GM21529 (cell line): Measurements from ENCODE around the gene HRH1.
"Not testable (repeated sequence)": the region's sequence is repeated elsewhere in the genome, so short reads cannot be mapped to it uniquely, and the experiment has no call there.

Experiments
- ATAC-seq: cut with Tn5 transposase; IDR thresholded peaks from one replicate; pipeline ENCODE4 v1.9.1; 2021; ENCODE audit not compliant: unreplicated experiment

HRH1 gene

GRCh38 chr3:11168881-11169805, 14.8 kb downstream of the HRH1 start:
- ATAC-seq: no peak

- ATAC-seq: no peak
Measured at GRCh38 chr3:11170052-11170770, 15.9 kb downstream of the HRH1 start.

DNA sequence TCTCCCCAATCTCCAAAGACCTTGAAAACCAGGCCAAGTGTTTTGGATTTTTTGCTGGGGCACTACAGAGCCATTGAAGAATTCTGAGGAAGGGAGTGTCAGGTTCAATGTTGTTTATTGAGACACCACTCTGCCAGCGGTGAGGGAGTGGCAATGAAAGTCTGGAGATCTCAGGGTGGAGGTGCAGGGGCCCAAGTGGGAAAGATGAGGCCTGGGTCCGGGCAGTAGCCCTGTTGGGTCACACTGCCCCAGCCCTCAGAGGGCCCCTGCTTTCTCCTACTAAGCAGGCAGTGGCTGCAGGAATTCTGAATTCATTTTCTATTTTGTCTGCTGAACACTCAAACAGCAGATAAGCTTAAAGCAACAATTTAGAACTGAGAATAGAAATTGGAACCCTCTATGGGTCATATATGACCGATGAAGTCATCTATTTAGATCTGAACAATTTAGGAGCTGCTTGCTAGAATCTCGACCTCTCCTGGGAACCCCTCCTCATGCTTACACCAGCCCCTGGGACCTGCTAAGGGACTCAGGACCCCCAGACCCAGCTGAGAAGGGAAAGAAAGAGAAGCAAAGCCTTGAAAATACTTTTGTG, 17.9 kb downstream of the HRH1 start:
- no peak for ATAC-seq

DNA sequence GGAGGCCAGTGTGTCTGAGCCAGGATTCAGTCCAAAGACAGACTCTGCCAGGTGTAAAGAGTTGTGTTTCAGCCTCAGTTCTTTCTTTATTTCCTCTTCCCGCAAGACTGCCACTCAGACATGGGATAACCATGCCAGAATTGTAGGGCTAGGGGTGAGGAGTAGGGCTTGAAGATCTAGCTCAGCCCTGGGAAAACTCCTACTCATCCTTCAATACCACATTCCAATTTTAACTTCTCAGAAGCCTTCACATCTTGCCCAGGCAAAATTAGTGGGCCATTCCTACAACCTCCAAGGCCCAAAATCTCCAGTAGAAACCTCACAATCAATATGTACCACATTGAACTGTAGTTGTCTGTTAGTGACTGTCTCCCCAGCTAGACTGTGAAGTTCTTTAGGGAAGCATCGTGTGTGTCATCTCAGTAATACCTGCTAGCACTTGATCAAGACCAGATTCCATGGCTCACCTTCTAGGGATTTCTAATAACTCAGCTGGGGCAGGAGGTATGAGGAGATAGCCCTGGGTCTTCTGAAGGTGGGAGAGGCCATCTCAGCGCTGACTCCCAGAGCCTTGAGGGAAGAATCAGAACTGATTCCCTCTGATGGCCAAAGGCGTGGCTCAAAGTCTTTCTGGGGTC, 19.7 kb downstream of the HRH1 start:
- no peak for ATAC-seq

GRCh38 chr3:11178421-11178820, 24.1 kb downstream of the HRH1 start:
- no peak for ATAC-seq

- ATAC-seq: not testable (repeated sequence)
Measured at GRCh38 chr3:11184328-11184969, 30.2 kb downstream of the HRH1 start.

GRCh38 chr3:11185144-11185543, 30.9 kb downstream of the HRH1 start:
- no peak for ATAC-seq

DNA sequence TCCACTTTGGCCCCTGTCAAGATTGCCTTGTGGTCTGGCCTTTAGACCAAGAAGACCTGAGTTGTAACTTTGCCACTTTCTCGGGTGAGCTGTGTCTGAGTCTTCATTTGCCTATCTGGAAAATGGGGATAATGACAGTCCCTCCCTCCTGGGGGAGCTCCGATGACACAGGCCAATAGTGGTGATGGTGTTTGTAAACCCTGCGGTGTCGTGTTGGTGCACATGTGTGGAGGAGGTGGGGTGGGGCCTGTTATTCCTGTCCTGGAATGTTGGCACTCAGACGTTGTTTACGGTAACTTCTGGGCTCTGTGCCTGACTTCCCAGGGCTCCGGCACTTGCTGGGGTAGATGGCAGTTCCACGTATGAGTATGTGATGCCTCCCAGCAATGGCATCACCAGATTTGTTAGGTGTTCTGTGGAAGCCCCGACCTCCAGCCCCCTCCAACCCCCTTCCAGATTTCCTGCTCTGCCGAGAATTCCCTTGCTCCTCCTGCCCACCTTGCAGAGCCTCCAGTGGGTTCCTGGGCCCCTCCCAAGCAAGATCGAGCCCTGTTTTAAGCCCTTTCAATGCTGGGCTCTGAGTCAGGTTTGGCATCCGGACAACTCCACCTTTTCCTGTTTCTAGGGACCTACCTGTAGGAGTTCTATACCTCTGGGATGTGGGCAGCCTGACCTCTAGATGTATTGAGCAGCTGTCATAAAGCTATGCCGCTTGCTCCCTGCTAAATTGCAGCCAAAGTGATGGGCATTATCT, 31.4 kb downstream of the HRH1 start:
- ATAC-seq: no peak

DNA sequence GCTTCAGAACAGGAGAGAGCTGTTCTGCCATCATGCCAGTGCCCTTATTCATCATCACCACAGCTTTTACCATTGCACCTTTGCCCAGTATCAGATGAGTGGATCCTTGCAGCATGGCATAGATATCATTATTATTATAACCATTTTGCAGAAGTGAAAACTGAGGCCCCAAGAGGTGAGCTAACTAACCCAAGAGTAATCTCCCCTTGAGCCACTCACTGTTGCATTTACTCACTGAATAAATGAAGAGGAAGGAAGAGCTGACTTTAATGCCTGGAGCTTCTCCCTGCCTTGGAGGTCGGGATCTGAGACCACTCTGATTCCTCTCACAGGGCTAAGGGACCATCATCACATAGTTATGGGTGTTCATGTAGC, 32.0 kb downstream of the HRH1 start:
- no peak for ATAC-seq

- ATAC-seq: no peak
Measured at GRCh38 chr3:11186771-11187191, 32.5 kb downstream of the HRH1 start.

GRCh38 chr3:11187681-11188080, 33.4 kb downstream of the HRH1 start:
- no peak for ATAC-seq

- ATAC-seq: no peak
Measured at GRCh38 chr3:11188231-11188630, 33.9 kb downstream of the HRH1 start.

DNA sequence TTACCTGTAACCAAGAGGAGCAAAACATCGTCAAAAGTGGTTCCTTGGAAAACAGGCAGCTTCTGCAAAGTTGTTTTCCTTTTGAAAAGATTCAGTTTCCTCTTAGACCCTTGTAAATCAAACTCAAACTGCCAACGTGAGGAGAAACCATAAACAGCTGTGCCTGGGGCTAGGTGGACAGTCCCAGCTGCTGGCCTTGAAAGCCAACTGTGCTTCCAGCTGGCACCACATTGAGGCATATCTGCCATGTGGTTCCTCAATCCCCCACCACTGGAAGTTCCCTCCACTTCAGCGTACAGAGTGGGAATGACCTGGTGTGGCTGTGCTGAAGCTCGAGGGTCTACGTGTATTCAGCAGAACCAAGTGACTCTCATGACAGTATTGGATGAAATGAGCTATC, 40.9 kb downstream of the HRH1 start:
- ATAC-seq: no peak

DNA sequence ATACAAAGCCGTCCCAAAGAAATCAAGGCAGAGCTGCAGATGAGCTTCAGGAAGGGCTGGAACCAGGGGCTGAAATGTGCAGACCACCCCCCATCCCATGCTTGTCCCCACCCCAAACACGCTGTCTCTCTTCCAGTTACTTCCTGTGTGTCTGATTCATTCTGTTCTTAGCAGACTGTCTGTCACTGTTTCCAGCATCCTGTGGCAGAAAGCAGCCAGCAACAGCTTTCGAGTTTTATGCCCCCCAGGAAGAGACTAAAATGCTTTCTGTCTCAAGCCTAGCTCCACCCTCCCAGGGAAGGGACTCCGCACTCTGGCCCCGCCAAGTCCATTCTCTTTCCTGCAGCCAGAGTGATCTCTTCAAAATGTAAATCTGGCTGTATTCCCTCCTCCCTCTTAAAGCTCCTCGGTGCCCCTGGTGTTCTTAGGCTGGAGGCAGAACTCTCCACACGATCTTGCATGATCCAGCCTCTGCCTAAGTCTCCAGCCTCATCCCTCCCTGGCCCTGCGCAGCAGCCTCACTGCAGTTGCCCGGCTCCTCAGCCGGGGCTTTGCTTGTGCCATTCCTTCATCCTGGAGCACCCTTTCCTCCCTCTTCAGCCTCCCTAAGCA, 41.5 kb downstream of the HRH1 start:
- ATAC-seq: no peak

DNA sequence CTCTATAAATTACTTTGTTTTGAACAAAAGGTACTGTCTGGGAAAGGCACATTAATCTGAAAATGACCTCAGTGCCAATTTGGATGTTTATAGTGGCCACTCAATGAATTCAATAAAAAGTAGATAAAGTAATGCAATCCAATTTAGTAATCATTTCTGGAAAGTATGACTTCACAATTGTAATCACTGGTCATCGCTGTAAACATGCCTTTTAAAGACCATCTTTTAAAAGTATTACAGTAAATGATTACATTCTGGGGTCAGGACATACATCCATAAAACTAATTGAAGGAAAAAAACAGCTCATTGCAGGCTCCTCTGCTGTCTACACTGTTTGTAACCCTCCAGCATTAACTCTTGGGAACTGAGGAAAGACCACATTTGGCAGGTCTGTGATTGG, 43.2 kb downstream of the HRH1 start:
- no peak for ATAC-seq

DNA sequence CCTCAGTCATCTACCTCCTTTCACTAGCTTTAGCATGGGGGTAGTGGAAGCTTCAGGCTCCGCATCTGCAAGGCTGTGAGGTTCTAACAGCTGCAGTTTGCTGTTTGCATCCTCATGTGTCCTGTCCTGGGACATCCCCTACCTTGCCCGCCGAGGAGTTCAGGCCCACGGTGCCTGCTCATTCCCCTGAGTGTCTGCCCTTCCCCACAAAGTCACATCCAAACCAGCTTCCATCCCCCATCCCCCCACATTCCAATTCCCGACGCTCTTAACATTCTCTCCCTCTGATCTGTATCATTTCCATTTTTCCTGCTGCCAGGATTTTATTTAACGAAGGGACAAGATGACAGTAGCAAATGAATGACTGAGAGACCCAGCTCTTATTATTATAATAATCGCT, 43.8 kb downstream of the HRH1 start:
- no peak for ATAC-seq

DNA sequence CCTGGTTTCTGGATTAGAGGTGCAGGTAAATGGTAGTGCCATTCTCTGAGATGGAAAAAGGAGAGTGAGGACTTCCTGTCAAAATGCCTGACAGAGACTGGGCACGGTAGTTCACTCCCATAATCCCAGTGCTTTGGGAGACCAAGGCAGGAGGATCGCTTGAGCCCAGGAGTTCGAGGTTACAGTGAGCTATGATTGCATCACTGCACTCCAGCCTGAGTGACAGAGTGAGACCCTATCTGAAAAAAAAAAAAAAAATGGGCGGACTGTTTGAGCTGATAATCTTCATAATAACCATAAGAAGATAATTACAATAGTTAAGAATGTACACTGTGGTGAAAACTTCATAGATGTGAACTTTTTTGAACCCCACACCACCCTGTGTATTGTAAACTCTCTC, 44.2 kb downstream of the HRH1 start:
- ATAC-seq: no peak

GRCh38 chr3:11199902-11200845, 45.9 kb downstream of the HRH1 start:
- no peak for ATAC-seq
